GM23338 (cell line): ENCODE data around the gene HDAC9. TPM values are rescaled to one million over a fixed set of nuclear protein-coding genes. Genes with fewer than 3 reads are reported as not detected.

Experiments used
- ATAC-seq: fragments of 200-7000 bp; cut with Tn5 transposase; 3 replicates; pipeline ENCODE4 v1.9.1; 2020
- DNase-seq: peaks from one replicate; pipeline ENCODE4 v3.0.0-alpha.2; 2015; ENCODE audit warnings: low spot score
- H2AFZ ChIP-seq: fragments of 200-600 bp; sonication (generic); 2 replicates; pipeline ENCODE4 v1.8.0; 2016; ENCODE audit warnings: antibody characterized with exemption, mild to moderate bottlenecking, moderate library complexity
- H3F3A ChIP-seq: fragments of 200-600 bp; sonication (generic); replicated peaks from 2 replicates; pipeline ENCODE4 v1.8.0; 2017; ENCODE audit warnings: antibody characterized with exemption, mixed run types, low read depth
- H3K27ac ChIP-seq: fragments of 200-600 bp; sonication (generic); 2 replicates; pipeline ENCODE4 v1.6.1; 2016; ENCODE audit warnings: low read depth
- H3K27me3 ChIP-seq: fragments of 200-600 bp; sonication (generic); 2 replicates; pipeline ENCODE4 v1.8.0; 2016; ENCODE audit warnings: mild to moderate bottlenecking, mixed run types, moderate library complexity; ENCODE audit not compliant: insufficient read depth
- H3K36me3 ChIP-seq: fragments of 200-600 bp; sonication (generic); 2 replicates; pipeline ENCODE4 v1.8.0; 2016; ENCODE audit warnings: mild to moderate bottlenecking; ENCODE audit not compliant: insufficient read depth
- H3K4me1 ChIP-seq: fragments of 200-600 bp; sonication (generic); 2 replicates; pipeline ENCODE4 v1.8.0; 2016; ENCODE audit warnings: mild to moderate bottlenecking, moderate library complexity; ENCODE audit not compliant: insufficient read depth
- H3K4me2 ChIP-seq: fragments of 200-600 bp; sonication (generic); 2 replicates; pipeline ENCODE4 v1.7.1; 2017; ENCODE audit warnings: mixed run types
- H3K4me3 ChIP-seq: fragments of 200-600 bp; sonication (generic); 2 replicates; pipeline ENCODE4 v1.6.1; 2016; ENCODE audit warnings: mixed run types
- H3K79me2 ChIP-seq: fragments of 200-600 bp; sonication (generic); replicated peaks from 2 replicates; pipeline ENCODE4 v1.8.0; 2017; ENCODE audit warnings: mild to moderate bottlenecking; ENCODE audit not compliant: insufficient read depth
- H3K9me2 ChIP-seq: fragments of 200-600 bp; sonication (generic); 2 replicates; pipeline ENCODE4 v1.8.0; 2017; ENCODE audit not compliant: insufficient read depth
- H4K20me1 ChIP-seq: fragments of 200-600 bp; sonication (generic); replicated peaks from 2 replicates; pipeline ENCODE4 v1.8.0; 2017; ENCODE audit warnings: mild to moderate bottlenecking; ENCODE audit not compliant: insufficient read depth
- H3K27ac Mint-ChIP-seq: 2 replicates; pipeline ENCODE4 v1.8.0; 2020; ENCODE audit warnings: inconsistent platforms, mild to moderate bottlenecking, moderate library complexity, mixed read lengths
- H3K27me3 Mint-ChIP-seq: 3 replicates; pipeline ENCODE4 v1.8.0; 2022; ENCODE audit warnings: low read depth, mild to moderate bottlenecking, moderate library complexity, mixed read lengths, inconsistent platforms; ENCODE audit not compliant: insufficient read depth, poor library complexity
- H3K36me3 Mint-ChIP-seq: 3 replicates; pipeline ENCODE4 v1.8.0; 2021; ENCODE audit warnings: low read depth, mild to moderate bottlenecking, inconsistent platforms, moderate library complexity, mixed read lengths
- H3K4me1 Mint-ChIP-seq: 3 replicates; pipeline ENCODE4 v1.8.0; 2020; ENCODE audit warnings: mild to moderate bottlenecking, inconsistent platforms, mixed read lengths
- H3K4me3 Mint-ChIP-seq: 3 replicates; pipeline ENCODE4 v1.8.0; 2021; ENCODE audit warnings: moderate library complexity, mild to moderate bottlenecking, inconsistent platforms, mixed read lengths
- H3K9me3 Mint-ChIP-seq: 3 replicates; pipeline ENCODE4 v1.8.0; 2020; ENCODE audit warnings: moderate library complexity, mild to moderate bottlenecking, inconsistent platforms, mixed read lengths
- EZH2 ChIP-seq: fragments of 200-600 bp; sonication (generic); IDR thresholded peaks from one replicate; pipeline ENCODE4 v1.8.0; 2017; ENCODE audit warnings: antibody characterized with exemption, mild to moderate bottlenecking, low read depth; ENCODE audit not compliant: unreplicated experiment
- JUNB ChIP-seq: IDR thresholded peaks from one replicate; pipeline ENCODE4 v1.6.1; 2016; ENCODE audit warnings: antibody characterized with exemption; ENCODE audit not compliant: unreplicated experiment
- NANOG ChIP-seq: IDR thresholded peaks from 2 replicates; pipeline ENCODE4 v1.6.1; 2016; ENCODE audit warnings: antibody characterized with exemption, borderline replicate concordance
- ZNF114 ChIP-seq: fragments of 250-450 bp; sonication (Bioruptor Pico); IDR thresholded peaks from 2 replicates; pipeline ENCODE4 v1.5.0; 2020; ENCODE audit warnings: mild to moderate bottlenecking, moderate library complexity
- ZNF331 ChIP-seq: fragments of 250-450 bp; sonication (Bioruptor Pico); IDR thresholded peaks from 2 replicates; pipeline ENCODE4 v1.5.0; 2020; ENCODE audit warnings: low read depth, mild to moderate bottlenecking, moderate library complexity
- polyA plus RNA-seq: library from polyadenylated mRNA; unstranded; fragments of >200 nt; fragmentation: Nextera tagmentation; extraction: Ambion mirVana; gene quantifications from 2 replicates; pipeline ENCODE4 v1.2.1, GENCODE V29; 2016
- total RNA-seq: library from RNA; depleted of rRNA; stranded (reverse); fragments of >200 nt; shearing (Covaris generic); gene quantifications from 2 replicates; pipeline ENCODE4 v1.2.3, GENCODE V29; 2014
- TF ChIP-seq, protein P1 (sequence below): fragments of 250-450 bp; sonication (Bioruptor Pico); IDR thresholded peaks from 2 replicates; pipeline ENCODE4 v1.5.0; 2020; ENCODE audit warnings: mild to moderate bottlenecking, moderate library complexity
- TF ChIP-seq, protein P2 (sequence below): IDR thresholded peaks from 2 replicates; pipeline ENCODE4 v1.6.1; 2016; ENCODE audit warnings: antibody characterized with exemption
- TF ChIP-seq, protein P3 (sequence below): IDR thresholded peaks from one replicate; pipeline ENCODE4 v1.6.1; 2018; ENCODE audit warnings: antibody characterized with exemption; ENCODE audit not compliant: unreplicated experiment

HDAC9 gene
- total and polyA plus RNA-seq, 2 experiments from 2014 or later = 8.3 to 18.5 TPM

DNA sequence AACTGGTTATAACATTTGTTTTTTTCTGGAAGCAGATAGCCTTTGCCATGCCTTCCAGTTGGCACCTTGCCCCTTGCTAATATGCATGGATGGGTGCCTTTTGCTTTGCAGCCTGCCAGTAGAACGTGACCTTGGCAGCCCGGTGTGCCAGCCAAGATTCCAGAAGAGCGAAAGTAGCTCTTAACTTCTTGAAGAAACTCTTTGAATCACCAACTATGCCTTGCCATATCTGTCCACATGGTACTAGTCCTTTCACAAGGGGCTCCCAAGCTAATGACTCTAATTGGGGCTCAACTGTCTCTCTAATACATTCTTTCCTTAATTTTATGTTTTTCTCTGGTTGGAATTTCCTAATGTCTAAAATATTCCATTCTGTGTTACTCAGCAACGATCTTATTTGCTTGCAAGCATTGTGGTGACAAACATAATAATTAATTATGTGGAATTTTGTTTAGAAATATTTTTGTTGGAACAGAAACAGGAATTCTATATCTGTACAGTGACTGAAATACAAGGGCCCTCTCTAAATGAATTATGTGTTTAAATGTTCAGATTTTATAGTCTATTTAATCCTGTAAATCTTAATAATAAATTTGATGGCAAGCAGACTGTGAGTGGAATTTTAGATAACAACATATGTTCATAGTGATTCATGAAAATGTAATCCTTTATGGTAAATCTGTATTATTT is 45.8 kb downstream of the HDAC9 start:
- TF ChIP-seq, protein P1, sequence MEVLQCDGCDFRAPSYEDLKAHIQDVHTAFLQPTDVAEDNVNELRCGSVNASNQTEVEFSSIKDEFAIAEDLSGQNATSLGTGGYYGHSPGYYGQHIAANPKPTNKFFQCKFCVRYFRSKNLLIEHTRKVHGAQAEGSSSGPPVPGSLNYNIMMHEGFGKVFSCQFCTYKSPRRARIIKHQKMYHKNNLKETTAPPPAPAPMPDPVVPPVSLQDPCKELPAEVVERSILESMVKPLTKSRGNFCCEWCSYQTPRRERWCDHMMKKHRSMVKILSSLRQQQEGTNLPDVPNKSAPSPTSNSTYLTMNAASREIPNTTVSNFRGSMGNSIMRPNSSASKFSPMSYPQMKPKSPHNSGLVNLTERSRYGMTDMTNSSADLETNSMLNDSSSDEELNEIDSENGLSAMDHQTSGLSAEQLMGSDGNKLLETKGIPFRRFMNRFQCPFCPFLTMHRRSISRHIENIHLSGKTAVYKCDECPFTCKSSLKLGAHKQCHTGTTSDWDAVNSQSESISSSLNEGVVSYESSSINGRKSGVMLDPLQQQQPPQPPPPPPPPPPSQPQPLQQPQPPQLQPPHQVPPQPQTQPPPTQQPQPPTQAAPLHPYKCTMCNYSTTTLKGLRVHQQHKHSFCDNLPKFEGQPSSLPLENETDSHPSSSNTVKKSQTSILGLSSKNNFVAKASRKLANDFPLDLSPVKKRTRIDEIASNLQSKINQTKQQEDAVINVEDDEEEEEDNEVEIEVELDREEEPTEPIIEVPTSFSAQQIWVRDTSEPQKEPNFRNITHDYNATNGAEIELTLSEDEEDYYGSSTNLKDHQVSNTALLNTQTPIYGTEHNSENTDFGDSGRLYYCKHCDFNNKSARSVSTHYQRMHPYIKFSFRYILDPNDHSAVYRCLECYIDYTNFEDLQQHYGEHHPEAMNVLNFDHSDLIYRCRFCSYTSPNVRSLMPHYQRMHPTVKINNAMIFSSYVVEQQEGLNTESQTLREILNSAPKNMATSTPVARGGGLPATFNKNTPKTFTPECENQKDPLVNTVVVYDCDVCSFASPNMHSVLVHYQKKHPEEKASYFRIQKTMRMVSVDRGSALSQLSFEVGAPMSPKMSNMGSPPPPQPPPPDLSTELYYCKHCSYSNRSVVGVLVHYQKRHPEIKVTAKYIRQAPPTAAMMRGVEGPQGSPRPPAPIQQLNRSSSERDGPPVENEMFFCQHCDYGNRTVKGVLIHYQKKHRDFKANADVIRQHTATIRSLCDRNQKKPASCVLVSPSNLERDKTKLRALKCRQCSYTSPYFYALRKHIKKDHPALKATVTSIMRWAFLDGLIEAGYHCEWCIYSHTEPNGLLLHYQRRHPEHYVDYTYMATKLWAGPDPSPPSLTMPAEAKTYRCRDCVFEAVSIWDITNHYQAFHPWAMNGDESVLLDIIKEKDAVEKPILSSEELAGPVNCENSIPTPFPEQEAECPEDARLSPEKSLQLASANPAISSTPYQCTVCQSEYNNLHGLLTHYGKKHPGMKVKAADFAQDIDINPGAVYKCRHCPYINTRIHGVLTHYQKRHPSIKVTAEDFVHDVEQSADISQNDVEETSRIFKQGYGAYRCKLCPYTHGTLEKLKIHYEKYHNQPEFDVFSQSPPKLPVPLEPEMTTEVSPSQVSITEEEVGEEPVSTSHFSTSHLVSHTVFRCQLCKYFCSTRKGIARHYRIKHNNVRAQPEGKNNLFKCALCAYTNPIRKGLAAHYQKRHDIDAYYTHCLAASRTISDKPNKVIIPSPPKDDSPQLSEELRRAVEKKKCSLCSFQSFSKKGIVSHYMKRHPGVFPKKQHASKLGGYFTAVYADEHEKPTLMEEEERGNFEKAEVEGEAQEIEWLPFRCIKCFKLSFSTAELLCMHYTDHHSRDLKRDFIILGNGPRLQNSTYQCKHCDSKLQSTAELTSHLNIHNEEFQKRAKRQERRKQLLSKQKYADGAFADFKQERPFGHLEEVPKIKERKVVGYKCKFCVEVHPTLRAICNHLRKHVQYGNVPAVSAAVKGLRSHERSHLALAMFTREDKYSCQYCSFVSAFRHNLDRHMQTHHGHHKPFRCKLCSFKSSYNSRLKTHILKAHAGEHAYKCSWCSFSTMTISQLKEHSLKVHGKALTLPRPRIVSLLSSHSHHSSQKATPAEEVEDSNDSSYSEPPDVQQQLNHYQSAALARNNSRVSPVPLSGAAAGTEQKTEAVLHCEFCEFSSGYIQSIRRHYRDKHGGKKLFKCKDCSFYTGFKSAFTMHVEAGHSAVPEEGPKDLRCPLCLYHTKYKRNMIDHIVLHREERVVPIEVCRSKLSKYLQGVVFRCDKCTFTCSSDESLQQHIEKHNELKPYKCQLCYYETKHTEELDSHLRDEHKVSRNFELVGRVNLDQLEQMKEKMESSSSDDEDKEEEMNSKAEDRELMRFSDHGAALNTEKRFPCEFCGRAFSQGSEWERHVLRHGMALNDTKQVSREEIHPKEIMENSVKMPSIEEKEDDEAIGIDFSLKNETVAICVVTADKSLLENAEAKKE = no peak
- TF ChIP-seq ZNF114 (CRISPR knock-in tag) = no peak
- TF ChIP-seq NANOG = no peak
- no peak for TF ChIP-seq EZH2
- no peak for TF ChIP-seq ZNF331 (CRISPR knock-in tag)
- TF ChIP-seq, protein P2, sequence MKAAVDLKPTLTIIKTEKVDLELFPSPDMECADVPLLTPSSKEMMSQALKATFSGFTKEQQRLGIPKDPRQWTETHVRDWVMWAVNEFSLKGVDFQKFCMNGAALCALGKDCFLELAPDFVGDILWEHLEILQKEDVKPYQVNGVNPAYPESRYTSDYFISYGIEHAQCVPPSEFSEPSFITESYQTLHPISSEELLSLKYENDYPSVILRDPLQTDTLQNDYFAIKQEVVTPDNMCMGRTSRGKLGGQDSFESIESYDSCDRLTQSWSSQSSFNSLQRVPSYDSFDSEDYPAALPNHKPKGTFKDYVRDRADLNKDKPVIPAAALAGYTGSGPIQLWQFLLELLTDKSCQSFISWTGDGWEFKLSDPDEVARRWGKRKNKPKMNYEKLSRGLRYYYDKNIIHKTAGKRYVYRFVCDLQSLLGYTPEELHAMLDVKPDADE = no peak
- no peak for TF ChIP-seq JUNB
- TF ChIP-seq, protein P3, sequence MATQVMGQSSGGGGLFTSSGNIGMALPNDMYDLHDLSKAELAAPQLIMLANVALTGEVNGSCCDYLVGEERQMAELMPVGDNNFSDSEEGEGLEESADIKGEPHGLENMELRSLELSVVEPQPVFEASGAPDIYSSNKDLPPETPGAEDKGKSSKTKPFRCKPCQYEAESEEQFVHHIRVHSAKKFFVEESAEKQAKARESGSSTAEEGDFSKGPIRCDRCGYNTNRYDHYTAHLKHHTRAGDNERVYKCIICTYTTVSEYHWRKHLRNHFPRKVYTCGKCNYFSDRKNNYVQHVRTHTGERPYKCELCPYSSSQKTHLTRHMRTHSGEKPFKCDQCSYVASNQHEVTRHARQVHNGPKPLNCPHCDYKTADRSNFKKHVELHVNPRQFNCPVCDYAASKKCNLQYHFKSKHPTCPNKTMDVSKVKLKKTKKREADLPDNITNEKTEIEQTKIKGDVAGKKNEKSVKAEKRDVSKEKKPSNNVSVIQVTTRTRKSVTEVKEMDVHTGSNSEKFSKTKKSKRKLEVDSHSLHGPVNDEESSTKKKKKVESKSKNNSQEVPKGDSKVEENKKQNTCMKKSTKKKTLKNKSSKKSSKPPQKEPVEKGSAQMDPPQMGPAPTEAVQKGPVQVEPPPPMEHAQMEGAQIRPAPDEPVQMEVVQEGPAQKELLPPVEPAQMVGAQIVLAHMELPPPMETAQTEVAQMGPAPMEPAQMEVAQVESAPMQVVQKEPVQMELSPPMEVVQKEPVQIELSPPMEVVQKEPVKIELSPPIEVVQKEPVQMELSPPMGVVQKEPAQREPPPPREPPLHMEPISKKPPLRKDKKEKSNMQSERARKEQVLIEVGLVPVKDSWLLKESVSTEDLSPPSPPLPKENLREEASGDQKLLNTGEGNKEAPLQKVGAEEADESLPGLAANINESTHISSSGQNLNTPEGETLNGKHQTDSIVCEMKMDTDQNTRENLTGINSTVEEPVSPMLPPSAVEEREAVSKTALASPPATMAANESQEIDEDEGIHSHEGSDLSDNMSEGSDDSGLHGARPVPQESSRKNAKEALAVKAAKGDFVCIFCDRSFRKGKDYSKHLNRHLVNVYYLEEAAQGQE = no peak
- Mint-ChIP-seq H3K27ac (no peak overlapping the region), H3K9me3 (no peaks in the 10 kb centered on the region), H3K27me3 (no peaks in the 10 kb centered on the region), H3K4me1 (peaks cover 17% of the 10 kb centered on the region; the same call in 2 of the 3 replicates), H3K36me3 (no peaks in the 10 kb centered on the region), H3K4me3 (no peak overlapping the region)
- ATAC-seq (no peak), DNase-seq (no peak)
- Histone ChIP-seq H3K27me3 (no peaks in the 10 kb centered on the region), H3K9me2 (peaks cover 7% of the 10 kb centered on the region), H3K27ac (no peak overlapping the region), H3F3A (no peaks in the 10 kb centered on the region), H3K79me2 (no peaks in the 10 kb centered on the region), H3K4me1 (peaks cover 4% of the 10 kb centered on the region), H3K36me3 (no peaks in the 10 kb centered on the region), H3K4me3 (no peak overlapping the region), H4K20me1 (no peaks in the 10 kb centered on the region), H3K4me2 (no peak overlapping the region), H2AFZ (no peak overlapping the region)
